Measurements from ENCODE around the gene HRH1.

GRCh38 chr3:11117591-11117990 lies 36.7 kb upstream of the HRH1 start:
- TF ChIP-seq ZNF274 (IDR thresholded peaks at IDR 0.05; ENCODE audit: insufficient read depth, insufficient read length) (no peak), YBX1 (IDR thresholded peaks at IDR 0.05) (no peak), GABPA (IDR thresholded peaks at IDR 0.05; ENCODE audit: low read depth) (no peak), BCLAF1 (IDR thresholded peaks at IDR 0.05) (no peak), CHD2 (IDR thresholded peaks at IDR 0.05; ENCODE audit: borderline replicate concordance, low read depth, low read length) (no peak), MAX (IDR thresholded peaks at IDR 0.05; ENCODE audit: low read depth, low read length) (no peak), MTA3 (IDR thresholded peaks at IDR 0.05; ENCODE audit: borderline replicate concordance, low read length) (no peak), JUND (IDR thresholded peaks at IDR 0.05; ENCODE audit: low read depth, low read length) (no peak), ESRRA (IDR thresholded peaks at IDR 0.05; ENCODE audit: low read length) (no peak), KDM1A (IDR thresholded peaks at IDR 0.05; ENCODE audit: borderline replicate concordance) (no peak)
- TF ChIP-seq, protein P1, sequence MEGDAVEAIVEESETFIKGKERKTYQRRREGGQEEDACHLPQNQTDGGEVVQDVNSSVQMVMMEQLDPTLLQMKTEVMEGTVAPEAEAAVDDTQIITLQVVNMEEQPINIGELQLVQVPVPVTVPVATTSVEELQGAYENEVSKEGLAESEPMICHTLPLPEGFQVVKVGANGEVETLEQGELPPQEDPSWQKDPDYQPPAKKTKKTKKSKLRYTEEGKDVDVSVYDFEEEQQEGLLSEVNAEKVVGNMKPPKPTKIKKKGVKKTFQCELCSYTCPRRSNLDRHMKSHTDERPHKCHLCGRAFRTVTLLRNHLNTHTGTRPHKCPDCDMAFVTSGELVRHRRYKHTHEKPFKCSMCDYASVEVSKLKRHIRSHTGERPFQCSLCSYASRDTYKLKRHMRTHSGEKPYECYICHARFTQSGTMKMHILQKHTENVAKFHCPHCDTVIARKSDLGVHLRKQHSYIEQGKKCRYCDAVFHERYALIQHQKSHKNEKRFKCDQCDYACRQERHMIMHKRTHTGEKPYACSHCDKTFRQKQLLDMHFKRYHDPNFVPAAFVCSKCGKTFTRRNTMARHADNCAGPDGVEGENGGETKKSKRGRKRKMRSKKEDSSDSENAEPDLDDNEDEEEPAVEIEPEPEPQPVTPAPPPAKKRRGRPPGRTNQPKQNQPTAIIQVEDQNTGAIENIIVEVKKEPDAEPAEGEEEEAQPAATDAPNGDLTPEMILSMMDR (IDR thresholded peaks at IDR 0.05 in 2 of 3, conservative IDR thresholded peaks at IDR 0.05 in 1 of 3; ENCODE audit: control insufficient read depth in 2 of 3, extremely low read depth in 1 of 3, insufficient read depth in 1 of 3, low read depth in 3 of 3, low read length in 3 of 3), result no peak
- TF ChIP-seq, protein P2, sequence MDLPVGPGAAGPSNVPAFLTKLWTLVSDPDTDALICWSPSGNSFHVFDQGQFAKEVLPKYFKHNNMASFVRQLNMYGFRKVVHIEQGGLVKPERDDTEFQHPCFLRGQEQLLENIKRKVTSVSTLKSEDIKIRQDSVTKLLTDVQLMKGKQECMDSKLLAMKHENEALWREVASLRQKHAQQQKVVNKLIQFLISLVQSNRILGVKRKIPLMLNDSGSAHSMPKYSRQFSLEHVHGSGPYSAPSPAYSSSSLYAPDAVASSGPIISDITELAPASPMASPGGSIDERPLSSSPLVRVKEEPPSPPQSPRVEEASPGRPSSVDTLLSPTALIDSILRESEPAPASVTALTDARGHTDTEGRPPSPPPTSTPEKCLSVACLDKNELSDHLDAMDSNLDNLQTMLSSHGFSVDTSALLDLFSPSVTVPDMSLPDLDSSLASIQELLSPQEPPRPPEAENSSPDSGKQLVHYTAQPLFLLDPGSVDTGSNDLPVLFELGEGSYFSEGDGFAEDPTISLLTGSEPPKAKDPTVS (IDR thresholded peaks at IDR 0.05; ENCODE audit: low read depth, low read length), result no peak
- TF ChIP-seq, protein P3, sequence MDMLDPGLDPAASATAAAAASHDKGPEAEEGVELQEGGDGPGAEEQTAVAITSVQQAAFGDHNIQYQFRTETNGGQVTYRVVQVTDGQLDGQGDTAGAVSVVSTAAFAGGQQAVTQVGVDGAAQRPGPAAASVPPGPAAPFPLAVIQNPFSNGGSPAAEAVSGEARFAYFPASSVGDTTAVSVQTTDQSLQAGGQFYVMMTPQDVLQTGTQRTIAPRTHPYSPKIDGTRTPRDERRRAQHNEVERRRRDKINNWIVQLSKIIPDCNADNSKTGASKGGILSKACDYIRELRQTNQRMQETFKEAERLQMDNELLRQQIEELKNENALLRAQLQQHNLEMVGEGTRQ (IDR thresholded peaks at IDR 0.05; ENCODE audit: borderline replicate concordance, low read depth, low read length), result no peak
